CD14-positive monocyte (primary cell): Measurements from ENCODE around the gene ZFHX3. TPM values are rescaled to one million over a fixed set of nuclear protein-coding genes. Genes with fewer than 3 reads are reported as not detected.
A peak's percentile ranks its signal among the peaks of the same experiment; 100 is the strongest.

Source experiments
- DNase-seq, 3 donors: peaks; one replicate each; pipeline ENCODE4 v3.0.0-alpha.2; 2011 to 2022
- H2AFZ ChIP-seq: 2 replicates; pipeline ENCODE4 v1.6.0; 2012; ENCODE audit warnings: mild to moderate bottlenecking, low read depth, low read length, inconsistent platforms; ENCODE audit not compliant: insufficient read depth, poor library complexity, severe bottlenecking
- H3K27ac ChIP-seq, 2 donors: 1 replicate in 1 of 2; 2 replicates in 1 of 2; pipeline ENCODE4 v1.5.1; 2012 to 2013; ENCODE audit warnings: low read length in 2 of 2, control low read depth in 1 of 2, inconsistent platforms in 1 of 2, low read depth in 1 of 2, mild to moderate bottlenecking in 1 of 2
- H3K27me3 ChIP-seq, 2 donors: one replicate each; pipeline versions ENCODE4 v1.6.0 to v1.6.1; 2011 to 2013; ENCODE audit warnings: low read length in 2 of 2; ENCODE audit not compliant: control insufficient read depth in 2 of 2, insufficient read depth in 2 of 2
- H3K36me3 ChIP-seq, 2 donors: replicated peaks in 1 of 2; 1 replicate in 1 of 2; 2 replicates in 1 of 2; pipeline versions ENCODE4 v1.5.1 to v1.6.1; 2012 to 2013; ENCODE audit warnings: low read length in 2 of 2, control low read depth in 1 of 2, inconsistent platforms in 1 of 2, mild to moderate bottlenecking in 1 of 2; ENCODE audit not compliant: insufficient read depth in 2 of 2, control insufficient read depth in 1 of 2
- H3K4me1 ChIP-seq, 2 donors: 1 replicate in 1 of 2; 2 replicates in 1 of 2; pipeline versions ENCODE4 v1.5.1 to v1.6.1; 2012 to 2013; ENCODE audit warnings: low read length in 2 of 2, control low read depth in 1 of 2, inconsistent platforms in 1 of 2, mild to moderate bottlenecking in 1 of 2, moderate library complexity in 1 of 2; ENCODE audit not compliant: insufficient read depth in 2 of 2, control insufficient read depth in 1 of 2
- H3K4me2 ChIP-seq: replicated peaks from 2 replicates; pipeline ENCODE3; 2012; ENCODE audit warnings: low read length, moderate library complexity, mild to moderate bottlenecking; ENCODE audit not compliant: poor library complexity, severe bottlenecking; ENCODE audit errors: extremely low read depth
- H3K4me3 ChIP-seq, 3 experiments: fragments of 200-600 bp in 1 of 3; sonication (generic) in 1 of 3; replicated peaks in 1 of 3; 1 replicate in 2 of 3; 2 replicates in 1 of 3; pipeline ENCODE4 v1.5.1; 2011 to 2013; ENCODE audit warnings: low read length in 3 of 3, mild to moderate bottlenecking in 3 of 3, control low read depth in 2 of 3, low read depth in 2 of 3, inconsistent platforms in 1 of 3, moderate library complexity in 1 of 3
- H3K79me2 ChIP-seq: 2 replicates; pipeline ENCODE4 v1.6.0; 2012; ENCODE audit warnings: mild to moderate bottlenecking, control low read depth, inconsistent platforms, low read length, moderate library complexity; ENCODE audit not compliant: insufficient read depth
- H3K9ac ChIP-seq: 2 replicates; pipeline ENCODE4 v1.6.0; 2017; ENCODE audit warnings: low read length, mild to moderate bottlenecking; ENCODE audit not compliant: insufficient read depth, poor library complexity, severe bottlenecking
- H3K9me3 ChIP-seq, 2 donors: replicated peaks in 1 of 2; 1 replicate in 1 of 2; 2 replicates in 1 of 2; pipeline versions ENCODE4 v1.5.1 to v1.6.1; 2012 to 2013; ENCODE audit warnings: low read length in 2 of 2, control low read depth in 1 of 2; ENCODE audit not compliant: control insufficient read depth in 1 of 2, insufficient read depth in 1 of 2
- H4K20me1 ChIP-seq: 2 replicates; pipeline ENCODE4 v1.6.0; 2012; ENCODE audit warnings: mild to moderate bottlenecking, low read length, control low read depth, moderate library complexity; ENCODE audit not compliant: insufficient read depth
- H3K27ac Mint-ChIP-seq, 7 donors: one replicate each; pipeline ENCODE4 v1.8.0; 2020; ENCODE audit warnings: mild to moderate bottlenecking in 7 of 7, mixed read lengths in 7 of 7, moderate library complexity in 6 of 7, inconsistent platforms in 2 of 7
- H3K27me3 Mint-ChIP-seq, 3 donors: one replicate each; pipeline ENCODE4 v1.8.0; 2021 to 2022; ENCODE audit warnings: low read depth in 3 of 3, mild to moderate bottlenecking in 3 of 3, mixed read lengths in 3 of 3, moderate library complexity in 3 of 3, inconsistent platforms in 1 of 3
- H3K36me3 Mint-ChIP-seq, 2 donors: one replicate each; pipeline ENCODE4 v1.8.0; 2020; ENCODE audit warnings: mixed read lengths in 2 of 2, inconsistent platforms in 1 of 2, mild to moderate bottlenecking in 1 of 2
- H3K4me1 Mint-ChIP-seq: one replicate; pipeline ENCODE4 v1.8.0; 2020; ENCODE audit warnings: mild to moderate bottlenecking, mixed read lengths
- H3K4me3 Mint-ChIP-seq, 2 donors: one replicate each; pipeline ENCODE4 v1.8.0; 2020; ENCODE audit warnings: mild to moderate bottlenecking in 2 of 2, mixed read lengths in 2 of 2, moderate library complexity in 1 of 2
- H3K9me3 Mint-ChIP-seq, 7 donors: one replicate each; pipeline ENCODE4 v1.8.0; 2020 to 2022; ENCODE audit warnings: mixed read lengths in 7 of 7, mild to moderate bottlenecking in 6 of 7, moderate library complexity in 6 of 7, inconsistent platforms in 2 of 7
- CTCF ChIP-seq: fragments of 200-600 bp; IDR thresholded peaks from one replicate; pipeline ENCODE4 v1.8.0; 2022; ENCODE audit warnings: antibody characterized with exemption, mild to moderate bottlenecking
- WGBS: methylation state at CpG from one replicate; pipeline ENCODE4 v1.1.5; 2013; ENCODE audit warnings: missing lambda C conversion rate; ENCODE audit not compliant: insufficient coverage; 5-methylcytosine and 5-hydroxymethylcytosine counted together
- intact Hi-C, 2 donors: fragments of 100-400 bp; cut with micrococcal nuclease; formaldehyde crosslinking; loops; one replicate each; pipeline versions ENCODE4 v1.15.0 to v1.15.1; 2023
- polyA plus RNA-seq, 3 donors: library from polyadenylated mRNA; depleted of rRNA in 1 of 3; unstranded in 2 of 3; stranded (reverse) in 1 of 3; fragments of 300-500 nt in 2 of 3; fragments of >200 nt in 1 of 3; fragmentation: Illumina TruSeq in 2 of 3; gene quantifications; 1 replicate in 2 of 3; 2 replicates in 1 of 3; pipeline ENCODE4 v1.2.3, GENCODE V29; 2012 to 2021

ZFHX3 gene
- polyA plus RNA-seq, 3 donors: 0.42 to 4.2 (median 0.43) TPM

GRCh38 chr16:73016488-73016830 lies 31.5 kb downstream of the ZFHX3 start:
- H3K4me1 ChIP-seq: peaks cover 14 to 24% of the 10 kb centered on the region in 2 donors
- Mint-ChIP-seq H3K36me3 (no peaks in the 10 kb centered on the region), H3K27me3 (peaks cover 2 to 5% (median 3%) of the 10 kb centered on the region in 3 donors), H3K27ac (peak overlapping the region in 6 of 7 donors; percentile 6 to 77 (median 44)), H3K4me3 (no peak overlapping the region), H3K4me1 (peaks cover 37% of the 10 kb centered on the region), H3K9me3 (no peaks in the 10 kb centered on the region)
- no peak overlapping the region for H3K9ac ChIP-seq
- H3K27me3 ChIP-seq: no peaks in the 10 kb centered on the region
- H2AFZ ChIP-seq: no peak overlapping the region
- H3K36me3 ChIP-seq: no peaks in the 10 kb centered on the region
- no peaks in the 10 kb centered on the region for H3K9me3 ChIP-seq
- H3K27ac ChIP-seq: peak overlapping the region in 1 of 2 donors; percentile 37
- 94% methylated on average over 2 of the region's 2 CpGs for WGBS
- intact Hi-C loops: no loop called here
- TF ChIP-seq CTCF: no peak
- no peak overlapping the region for H3K4me3 ChIP-seq
- H3K4me2 ChIP-seq: no peak overlapping the region
- peaks cover 15% of the 10 kb centered on the region for H3K79me2 ChIP-seq
- DNase-seq: no peak
- H4K20me1 ChIP-seq: peaks cover 97% of the 10 kb centered on the region

DNA sequence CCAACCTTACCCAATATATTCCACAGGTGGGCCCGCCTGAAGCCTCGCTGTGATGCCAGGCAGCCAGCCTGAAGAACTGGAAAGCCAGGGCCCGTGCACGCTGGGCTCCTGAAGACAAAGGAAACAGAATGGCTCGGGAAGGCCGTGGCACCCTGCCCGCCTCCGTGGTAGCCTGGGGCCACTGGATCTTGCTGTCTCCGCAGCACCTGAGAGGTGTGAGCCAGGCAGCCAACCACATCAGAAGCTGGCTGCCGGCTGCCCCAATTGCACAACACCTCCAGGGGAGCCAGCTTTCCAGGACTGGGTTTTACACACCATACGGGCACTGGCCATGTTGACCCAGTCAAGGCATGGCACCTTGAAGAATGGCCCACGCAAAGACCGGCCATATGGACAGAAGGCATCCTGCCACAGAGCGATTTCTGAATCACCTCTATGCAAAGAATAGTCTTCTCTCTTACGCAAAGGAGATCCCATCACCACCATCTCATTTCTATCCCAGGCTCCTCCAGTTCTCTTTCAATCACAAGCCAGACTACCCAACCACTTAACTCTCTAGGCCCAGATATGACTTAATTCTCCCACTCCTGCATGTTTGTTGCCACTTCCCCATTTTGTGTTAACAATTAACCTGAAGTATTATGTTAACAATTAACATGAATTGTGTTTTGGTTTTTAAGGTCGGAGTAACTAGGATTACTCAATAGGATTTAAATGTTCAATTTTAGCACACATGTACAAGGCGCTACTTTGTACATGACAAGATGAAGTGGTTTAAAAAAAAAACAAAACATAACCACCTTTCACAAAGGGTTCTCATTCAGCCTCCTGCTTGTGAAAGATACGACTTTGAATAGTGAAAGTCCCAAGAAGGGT lies 32.1 kb downstream of the ZFHX3 start:
- Mint-ChIP-seq H3K4me1 (peaks cover 39% of the 10 kb centered on the region), H3K27me3 (peaks cover 2 to 5% (median 3%) of the 10 kb centered on the region in 3 donors), H3K36me3 (no peaks in the 10 kb centered on the region), H3K27ac (peak overlapping the region in 4 of 7 donors; percentile 6 to 77 (median 20)), H3K4me3 (peak overlapping the region in 1 of 2 donors; percentile 18), H3K9me3 (no peaks in the 10 kb centered on the region)
- DNase-seq: peak in 2 of 3 donors; percentile 21 to 34
- Histone ChIP-seq H3K79me2 (peaks cover 14% of the 10 kb centered on the region), H3K27me3 (no peaks in the 10 kb centered on the region), H3K4me3 (no peak overlapping the region), H4K20me1 (peaks cover 97% of the 10 kb centered on the region), H3K4me2 (no peak overlapping the region), H3K27ac (peak overlapping the region in 1 of 2 donors; percentile 37), H3K36me3 (no peaks in the 10 kb centered on the region), H3K9ac (no peak overlapping the region), H3K4me1 (peaks cover 14 to 24% of the 10 kb centered on the region in 2 donors), H3K9me3 (no peaks in the 10 kb centered on the region), H2AFZ (no peak overlapping the region)
- no peak for TF ChIP-seq CTCF
- 90% methylated on average over 14 of the region's 18 CpGs for WGBS
- intact Hi-C loops: no loop called here
